Neural crest cell (in vitro differentiated cells): Measurements from ENCODE around the gene PNP. TPM values are rescaled to one million over a fixed set of nuclear protein-coding genes. Genes with fewer than 3 reads are reported as not detected.

Experiments
- DNase-seq: peaks from one replicate; pipeline ENCODE4 v3.0.0; 2021; ENCODE audit warnings: low read depth, mixed read lengths, low spot score
- H3K27ac Mint-ChIP-seq: one replicate; pipeline ENCODE4 v1.8.0; 2021; ENCODE audit warnings: mild to moderate bottlenecking, mixed read lengths; ENCODE audit not compliant: unreplicated experiment
- H3K27me3 Mint-ChIP-seq: 2 replicates; pipeline ENCODE4 v1.8.0; 2021; ENCODE audit warnings: low read depth, mild to moderate bottlenecking, mixed read lengths
- H3K36me3 Mint-ChIP-seq: 2 replicates; pipeline ENCODE4 v1.8.0; 2021; ENCODE audit warnings: low read depth, mild to moderate bottlenecking, mixed read lengths
- H3K4me1 Mint-ChIP-seq: 2 replicates; pipeline ENCODE4 v1.8.0; 2021; ENCODE audit warnings: mixed read lengths
- H3K4me3 Mint-ChIP-seq: one replicate; pipeline ENCODE4 v1.8.0; 2021; ENCODE audit warnings: mild to moderate bottlenecking, mixed read lengths
- H3K9me3 Mint-ChIP-seq: 2 replicates; pipeline ENCODE4 v1.8.0; 2021; ENCODE audit warnings: mixed read lengths
- total RNA-seq: library from RNA; stranded (reverse); gene quantifications from 2 replicates; pipeline ENCODE4 v1.2.1, GENCODE V29; 2021
- TF ChIP-seq, protein P1 (sequence below): fragments of 200-600 bp; sonication (generic); conservative IDR thresholded peaks from 2 replicates; pipeline ENCODE4 v1.5.0; 2021; ENCODE audit warnings: antibody characterized with exemption, mild to moderate bottlenecking

The PNP gene
- total RNA-seq, 1 donor from 2014 or later = 35.1 TPM

DNA sequence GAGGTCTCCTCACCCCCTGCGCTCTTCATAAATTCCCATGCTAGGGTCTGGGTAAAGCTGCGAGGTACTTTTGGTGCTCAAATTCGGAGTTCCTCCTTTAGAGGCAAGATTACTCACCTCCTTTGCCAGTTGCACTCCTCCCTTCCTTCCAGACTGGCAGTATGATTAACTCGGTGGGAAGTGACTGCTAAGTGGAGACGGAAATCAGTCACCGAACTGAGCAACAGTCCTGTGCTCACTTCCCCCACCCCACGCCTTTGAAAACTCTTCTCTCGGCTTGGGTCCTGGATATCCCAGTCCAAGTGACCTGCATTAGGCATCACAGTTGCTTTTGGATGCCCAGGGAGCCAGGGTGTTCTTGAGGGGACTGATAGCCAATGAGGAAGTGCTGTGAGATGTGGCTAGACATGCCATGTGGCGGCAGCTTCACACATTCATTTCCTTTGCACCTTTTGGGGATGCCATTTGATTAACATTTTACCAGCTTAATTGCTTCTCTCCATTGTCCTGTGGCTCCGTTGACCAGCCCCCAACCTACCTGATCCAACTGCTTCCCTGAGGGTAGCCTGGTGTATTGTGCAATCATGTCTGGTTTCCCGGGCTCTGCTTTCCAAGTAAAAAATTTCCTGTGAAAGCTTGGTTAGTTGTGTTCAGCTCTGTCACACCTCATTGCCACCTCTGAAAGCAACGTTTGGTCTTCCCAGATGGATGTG is 840 bp downstream of the PNP start:
- no peaks in the 10 kb centered on the region for H3K9me3 Mint-ChIP-seq
- no peak for DNase-seq
- peaks cover 28% of the 10 kb centered on the region for H3K4me1 Mint-ChIP-seq
- peak overlapping the region; percentile 98 for H3K27ac Mint-ChIP-seq
- peaks cover 19% of the 10 kb centered on the region for H3K36me3 Mint-ChIP-seq
- peak overlapping the region; percentile 97 for H3K4me3 Mint-ChIP-seq
- TF ChIP-seq, protein P1, sequence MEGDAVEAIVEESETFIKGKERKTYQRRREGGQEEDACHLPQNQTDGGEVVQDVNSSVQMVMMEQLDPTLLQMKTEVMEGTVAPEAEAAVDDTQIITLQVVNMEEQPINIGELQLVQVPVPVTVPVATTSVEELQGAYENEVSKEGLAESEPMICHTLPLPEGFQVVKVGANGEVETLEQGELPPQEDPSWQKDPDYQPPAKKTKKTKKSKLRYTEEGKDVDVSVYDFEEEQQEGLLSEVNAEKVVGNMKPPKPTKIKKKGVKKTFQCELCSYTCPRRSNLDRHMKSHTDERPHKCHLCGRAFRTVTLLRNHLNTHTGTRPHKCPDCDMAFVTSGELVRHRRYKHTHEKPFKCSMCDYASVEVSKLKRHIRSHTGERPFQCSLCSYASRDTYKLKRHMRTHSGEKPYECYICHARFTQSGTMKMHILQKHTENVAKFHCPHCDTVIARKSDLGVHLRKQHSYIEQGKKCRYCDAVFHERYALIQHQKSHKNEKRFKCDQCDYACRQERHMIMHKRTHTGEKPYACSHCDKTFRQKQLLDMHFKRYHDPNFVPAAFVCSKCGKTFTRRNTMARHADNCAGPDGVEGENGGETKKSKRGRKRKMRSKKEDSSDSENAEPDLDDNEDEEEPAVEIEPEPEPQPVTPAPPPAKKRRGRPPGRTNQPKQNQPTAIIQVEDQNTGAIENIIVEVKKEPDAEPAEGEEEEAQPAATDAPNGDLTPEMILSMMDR = no peak
- H3K27me3 Mint-ChIP-seq = peaks cover 7% of the 10 kb centered on the region

GRCh38 chr14:20470603-20470901 is 1.3 kb downstream of the PNP start:
- Mint-ChIP-seq H3K4me3 (peak overlapping the region; percentile 97), H3K27me3 (peaks cover 4% of the 10 kb centered on the region), H3K36me3 (peaks cover 20% of the 10 kb centered on the region), H3K27ac (no peak overlapping the region), H3K9me3 (no peaks in the 10 kb centered on the region), H3K4me1 (peaks cover 28% of the 10 kb centered on the region)
- TF ChIP-seq, protein P1 = no peak
- DNase-seq = no peak

DNA sequence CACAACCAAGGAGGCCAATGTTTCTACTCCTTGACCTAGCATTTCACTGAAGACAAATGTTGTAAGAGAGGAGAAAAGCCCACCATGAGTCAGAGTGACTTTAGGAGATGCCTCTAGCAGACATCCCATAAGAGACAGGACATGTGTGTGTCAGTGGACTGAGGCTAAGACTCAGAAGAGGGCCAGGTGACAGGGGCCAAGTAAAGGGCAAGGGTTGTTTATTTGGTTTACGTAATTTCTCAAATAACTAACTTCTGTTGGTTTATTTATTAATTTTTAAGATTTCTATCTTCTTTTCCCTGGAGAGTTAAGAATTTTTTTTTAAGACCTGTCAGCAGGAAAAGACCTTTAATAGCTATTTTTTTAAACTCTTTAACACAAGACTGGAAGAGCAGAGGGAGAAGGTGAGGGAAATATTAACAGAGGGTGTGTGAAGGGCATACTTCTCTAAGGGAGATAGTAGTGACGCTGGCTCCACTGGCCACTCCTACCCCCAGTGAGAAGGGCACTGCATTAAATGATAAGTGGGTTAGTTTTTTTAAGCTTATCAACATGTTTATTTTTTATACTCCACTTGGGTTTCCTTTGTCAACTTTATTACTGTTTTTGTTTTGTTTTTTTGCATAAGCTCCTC is 3.4 kb downstream of the PNP start:
- Mint-ChIP-seq H3K36me3 (peaks cover 22% of the 10 kb centered on the region), H3K27ac (no peak overlapping the region), H3K4me3 (peak overlapping the region; percentile 72), H3K9me3 (no peaks in the 10 kb centered on the region), H3K27me3 (no peaks in the 10 kb centered on the region), H3K4me1 (peaks cover 28% of the 10 kb centered on the region)
- no peak for DNase-seq
- TF ChIP-seq, protein P1 = no peak

DNA sequence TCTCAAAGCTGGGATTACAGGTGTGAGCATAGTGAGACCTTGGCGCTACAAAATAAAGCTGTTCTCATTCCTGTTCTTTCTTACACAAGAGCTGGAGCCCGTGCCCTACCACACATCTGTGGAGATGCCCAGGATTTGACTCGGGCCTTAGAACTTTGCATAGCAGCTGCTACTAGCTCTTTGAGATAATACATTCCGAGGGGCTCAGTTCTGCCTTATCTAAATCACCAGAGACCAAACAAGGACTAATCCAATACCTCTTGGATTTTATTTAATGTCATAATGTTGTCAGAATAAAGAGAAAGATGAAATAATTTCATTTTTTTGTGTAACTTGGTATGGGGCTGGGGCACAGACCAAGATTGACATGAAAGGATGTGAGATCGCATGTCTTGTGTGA is 7.6 kb downstream of the PNP start:
- DNase-seq = no peak
- Mint-ChIP-seq H3K27me3 (no peaks in the 10 kb centered on the region), H3K9me3 (no peaks in the 10 kb centered on the region), H3K36me3 (peaks cover 23% of the 10 kb centered on the region), H3K4me3 (no peak overlapping the region), H3K4me1 (peaks cover 2% of the 10 kb centered on the region), H3K27ac (no peak overlapping the region)
- TF ChIP-seq, protein P1 = no peak

GRCh38 chr14:20477211-20477876 is 8.1 kb downstream of the PNP start:
- H3K4me3 Mint-ChIP-seq = no peak overlapping the region
- TF ChIP-seq, protein P1 = no peak
- no peak for DNase-seq
- H3K27ac Mint-ChIP-seq = no peak overlapping the region
- H3K4me1 Mint-ChIP-seq = peaks cover 4% of the 10 kb centered on the region
- H3K9me3 Mint-ChIP-seq = no peaks in the 10 kb centered on the region
- peaks cover 19% of the 10 kb centered on the region for H3K36me3 Mint-ChIP-seq
- H3K27me3 Mint-ChIP-seq = no peaks in the 10 kb centered on the region
